ENCODE data around the gene C1S. TPM values are rescaled to one million over a fixed set of nuclear protein-coding genes. Genes with fewer than 3 reads are reported as not detected.

The C1S gene
- total RNA-seq, 1 donor from 2014 or later: 6.3 TPM

DNA sequence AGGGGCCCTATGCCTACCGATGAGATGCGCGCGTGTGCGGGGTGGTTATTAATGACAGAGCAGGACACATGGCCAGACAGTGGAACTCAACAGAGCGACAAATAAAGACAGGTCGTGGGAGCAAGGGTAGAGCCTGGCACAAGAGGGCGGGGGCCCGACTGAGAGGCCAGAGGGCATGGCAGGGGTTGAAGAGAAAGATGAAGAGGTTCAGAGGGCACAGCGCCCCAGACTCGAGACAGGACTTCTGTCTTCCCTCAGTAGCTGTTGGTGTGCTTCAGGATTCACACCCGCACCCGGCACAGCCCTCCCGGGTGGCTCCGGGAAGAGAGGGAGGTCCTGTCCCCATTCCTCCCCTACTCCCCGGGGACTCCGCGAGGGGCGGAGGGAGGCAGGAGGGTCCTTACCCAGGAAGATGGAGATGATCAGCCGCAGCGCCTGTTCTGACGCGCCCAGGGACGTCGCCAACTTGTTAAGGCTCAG, 42.6 kb upstream of the C1S start:
- Histone ChIP-seq H3K27me3 (ENCODE audit: control insufficient read depth, insufficient read depth, low read length) (no peaks in the 10 kb centered on the region), H3K36me3 (ENCODE audit: control insufficient read depth, insufficient read depth, low read length) (peaks cover 1% of the 10 kb centered on the region), H3K4me3 (ENCODE audit: low read depth, low read length) (peak overlapping the region; percentile 89)
- FAIRE-seq: no peak
- TF ChIP-seq, protein P1, sequence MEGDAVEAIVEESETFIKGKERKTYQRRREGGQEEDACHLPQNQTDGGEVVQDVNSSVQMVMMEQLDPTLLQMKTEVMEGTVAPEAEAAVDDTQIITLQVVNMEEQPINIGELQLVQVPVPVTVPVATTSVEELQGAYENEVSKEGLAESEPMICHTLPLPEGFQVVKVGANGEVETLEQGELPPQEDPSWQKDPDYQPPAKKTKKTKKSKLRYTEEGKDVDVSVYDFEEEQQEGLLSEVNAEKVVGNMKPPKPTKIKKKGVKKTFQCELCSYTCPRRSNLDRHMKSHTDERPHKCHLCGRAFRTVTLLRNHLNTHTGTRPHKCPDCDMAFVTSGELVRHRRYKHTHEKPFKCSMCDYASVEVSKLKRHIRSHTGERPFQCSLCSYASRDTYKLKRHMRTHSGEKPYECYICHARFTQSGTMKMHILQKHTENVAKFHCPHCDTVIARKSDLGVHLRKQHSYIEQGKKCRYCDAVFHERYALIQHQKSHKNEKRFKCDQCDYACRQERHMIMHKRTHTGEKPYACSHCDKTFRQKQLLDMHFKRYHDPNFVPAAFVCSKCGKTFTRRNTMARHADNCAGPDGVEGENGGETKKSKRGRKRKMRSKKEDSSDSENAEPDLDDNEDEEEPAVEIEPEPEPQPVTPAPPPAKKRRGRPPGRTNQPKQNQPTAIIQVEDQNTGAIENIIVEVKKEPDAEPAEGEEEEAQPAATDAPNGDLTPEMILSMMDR (IDR thresholded peaks at IDR 0.05; ENCODE audit: insufficient read depth, low read length, severe bottlenecking): no peak
- no peak for DNase-seq (ENCODE audit: low read depth)

DNA sequence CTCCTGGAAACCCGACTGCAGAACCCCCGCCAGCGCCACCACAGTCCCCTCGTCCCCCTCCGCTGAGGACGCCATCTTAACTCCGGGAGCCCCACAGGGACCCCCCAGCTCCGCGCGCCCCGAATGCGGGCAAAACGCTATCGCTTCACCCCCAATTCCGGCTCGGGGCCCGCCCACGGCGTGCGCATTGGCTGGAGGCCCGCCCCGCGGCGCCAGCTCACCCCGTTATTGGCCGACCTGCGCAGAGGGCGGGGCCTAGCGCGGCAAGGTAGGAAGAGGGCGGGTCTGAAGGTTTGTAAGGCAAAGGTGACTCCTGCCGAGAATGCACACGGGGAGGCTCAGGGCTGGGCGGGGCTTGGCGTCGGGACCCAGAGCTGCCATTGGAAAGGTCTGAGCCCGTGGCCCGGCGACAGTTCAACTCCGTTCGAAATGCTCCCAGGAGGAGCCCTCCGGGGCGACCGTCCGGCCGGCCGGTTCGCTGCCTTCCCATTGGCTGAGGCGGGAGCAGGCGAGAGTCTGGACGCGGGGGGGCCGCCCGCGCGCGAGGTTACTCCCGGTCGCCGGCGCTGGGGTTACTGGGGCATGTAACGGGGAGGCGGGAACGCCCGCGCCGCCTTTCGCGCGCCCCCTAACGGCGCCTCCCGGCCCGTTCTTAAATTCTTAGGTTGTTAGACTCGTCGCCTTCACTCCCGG, 42.0 kb upstream of the C1S start, which contains the start of gene LPCAT3:
Gene LPCAT3, minus strand, starts transcription at position 127 of the 693 bp plus-strand sequence. Its CDS starts 52 bp downstream, at position 75.
- H3K27me3 ChIP-seq (ENCODE audit: control insufficient read depth, insufficient read depth, low read length): no peaks in the 10 kb centered on the region
- H3K4me3 ChIP-seq (ENCODE audit: low read depth, low read length): peak within 1 kb of the TSS; percentile 89
- FAIRE-seq (no peak), DNase-seq (ENCODE audit: low read depth) (peak; percentile 90)
- TF ChIP-seq, protein P1 (IDR thresholded peaks at IDR 0.05; ENCODE audit: insufficient read depth, low read length, severe bottlenecking): peak; percentile 92
- no peaks in the 10 kb centered on the region for H3K36me3 ChIP-seq (ENCODE audit: control insufficient read depth, insufficient read depth, low read length)

DNA sequence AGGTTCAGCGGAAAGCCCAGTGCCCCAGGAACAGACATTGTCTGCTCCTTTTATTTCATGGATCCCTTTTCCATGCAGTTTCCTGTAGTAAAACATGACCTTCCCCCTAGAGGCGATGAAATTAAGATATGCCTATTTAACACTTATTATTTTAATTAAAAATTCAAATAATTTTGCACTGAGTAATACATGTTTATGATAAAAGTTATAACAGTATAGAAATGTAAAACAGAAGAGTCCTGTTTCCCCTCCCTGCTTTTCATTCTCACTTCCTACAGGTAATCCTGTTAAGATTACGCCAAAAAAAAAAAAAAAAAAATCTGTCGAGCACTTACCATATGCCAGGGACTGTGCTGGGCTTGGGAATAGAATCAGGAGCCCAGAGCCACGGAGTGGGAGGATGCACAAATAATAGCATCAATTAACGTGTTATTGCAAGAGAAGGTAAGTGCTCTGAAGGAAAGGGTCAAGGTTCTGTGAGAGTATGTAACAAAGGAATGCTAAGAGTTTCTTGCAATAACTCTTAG, 41.4 kb upstream of the C1S start:
- H3K36me3 ChIP-seq (ENCODE audit: control insufficient read depth, insufficient read depth, low read length): no peaks in the 10 kb centered on the region
- no peak for DNase-seq (ENCODE audit: low read depth)
- TF ChIP-seq, protein P1 (IDR thresholded peaks at IDR 0.05; ENCODE audit: insufficient read depth, low read length, severe bottlenecking): no peak
- FAIRE-seq: no peak
- no peaks in the 10 kb centered on the region for H3K27me3 ChIP-seq (ENCODE audit: control insufficient read depth, insufficient read depth, low read length)
- H3K4me3 ChIP-seq (ENCODE audit: low read depth, low read length): peak overlapping the region; percentile 89

DNA sequence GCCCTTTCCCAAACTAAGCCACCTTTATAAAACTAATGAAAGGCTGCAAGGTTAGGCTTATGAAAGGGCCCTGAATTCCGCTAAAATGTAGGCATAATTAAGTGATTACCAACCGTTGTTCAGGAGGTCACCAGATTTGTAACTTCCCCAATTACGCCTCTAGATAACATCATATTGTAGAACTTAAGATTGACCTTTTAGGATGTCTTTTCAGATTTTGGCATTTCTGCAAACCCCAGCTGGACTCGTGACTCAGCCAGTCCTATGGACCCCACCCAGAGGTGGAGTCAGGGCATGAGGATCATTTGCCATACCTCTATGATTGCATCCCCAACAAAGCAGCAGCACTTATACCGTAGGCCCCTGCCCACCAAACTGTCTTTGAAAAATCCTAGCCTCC, 38.6 kb upstream of the C1S start:
- no peak for DNase-seq (ENCODE audit: low read depth)
- H3K27me3 ChIP-seq (ENCODE audit: control insufficient read depth, insufficient read depth, low read length): no peaks in the 10 kb centered on the region
- FAIRE-seq: peak; percentile 76
- TF ChIP-seq, protein P1 (IDR thresholded peaks at IDR 0.05; ENCODE audit: insufficient read depth, low read length, severe bottlenecking): no peak
- H3K4me3 ChIP-seq (ENCODE audit: low read depth, low read length): no peak overlapping the region
- no peaks in the 10 kb centered on the region for H3K36me3 ChIP-seq (ENCODE audit: control insufficient read depth, insufficient read depth, low read length)

DNA sequence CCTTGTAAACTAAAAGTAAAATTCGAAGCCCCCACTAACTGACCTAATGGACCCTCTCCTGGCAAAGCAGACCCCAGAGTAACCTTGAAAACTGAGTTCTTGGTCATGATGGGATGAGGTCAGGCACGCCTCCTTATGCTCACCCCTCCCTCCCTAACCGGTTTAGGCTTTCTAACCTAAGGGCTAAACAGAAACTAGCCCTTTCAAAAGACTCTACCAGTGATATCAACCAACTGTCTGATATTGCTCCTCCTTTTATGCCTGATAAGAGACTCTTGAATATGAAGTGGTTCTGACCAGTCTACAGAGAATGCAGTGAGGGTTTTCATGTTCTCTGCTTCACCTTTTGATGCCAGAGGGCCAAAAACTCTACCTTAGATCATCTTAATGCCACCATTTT, 37.4 kb upstream of the C1S start:
- no peak for DNase-seq (ENCODE audit: low read depth)
- FAIRE-seq: no peak
- no peak overlapping the region for H3K4me3 ChIP-seq (ENCODE audit: low read depth, low read length)
- TF ChIP-seq, protein P1 (IDR thresholded peaks at IDR 0.05; ENCODE audit: insufficient read depth, low read length, severe bottlenecking): no peak
- H3K27me3 ChIP-seq (ENCODE audit: control insufficient read depth, insufficient read depth, low read length): no peaks in the 10 kb centered on the region
- H3K36me3 ChIP-seq (ENCODE audit: control insufficient read depth, insufficient read depth, low read length): no peaks in the 10 kb centered on the region

Data from bronchial epithelial cell (primary cell).